ENCODE data around the gene A1BG.

GRCh38 chr19:58352760-58353671 lies at the start of gene A1BG:
- TF ChIP-seq POLR2AphosphoS5 (IDR thresholded peaks at IDR 0.05; ENCODE audit: low read depth, low read length) (no peak), REST (IDR thresholded peaks at IDR 0.05; ENCODE audit: insufficient read depth in 1 of 2, low read depth in 2 of 2, low read length in 2 of 2) (no peak), SIN3A (IDR thresholded peaks at IDR 0.05; ENCODE audit: borderline replicate concordance, insufficient read depth, low read length) (no peak), TAF1 (IDR thresholded peaks at IDR 0.05; ENCODE audit: borderline replicate concordance, insufficient read depth, low read length) (no peak)
